ENCODE results near the gene ZNF605. TPM values are rescaled to one million over a fixed set of nuclear protein-coding genes. Genes with fewer than 3 reads are reported as not detected.

ZNF605 gene
- total and polyA plus RNA-seq, 2 of the 8 experiments (the other 6 are each of a cell fraction or from before 2014, with no cell fraction given), result 3.6 to 20.3 TPM

DNA sequence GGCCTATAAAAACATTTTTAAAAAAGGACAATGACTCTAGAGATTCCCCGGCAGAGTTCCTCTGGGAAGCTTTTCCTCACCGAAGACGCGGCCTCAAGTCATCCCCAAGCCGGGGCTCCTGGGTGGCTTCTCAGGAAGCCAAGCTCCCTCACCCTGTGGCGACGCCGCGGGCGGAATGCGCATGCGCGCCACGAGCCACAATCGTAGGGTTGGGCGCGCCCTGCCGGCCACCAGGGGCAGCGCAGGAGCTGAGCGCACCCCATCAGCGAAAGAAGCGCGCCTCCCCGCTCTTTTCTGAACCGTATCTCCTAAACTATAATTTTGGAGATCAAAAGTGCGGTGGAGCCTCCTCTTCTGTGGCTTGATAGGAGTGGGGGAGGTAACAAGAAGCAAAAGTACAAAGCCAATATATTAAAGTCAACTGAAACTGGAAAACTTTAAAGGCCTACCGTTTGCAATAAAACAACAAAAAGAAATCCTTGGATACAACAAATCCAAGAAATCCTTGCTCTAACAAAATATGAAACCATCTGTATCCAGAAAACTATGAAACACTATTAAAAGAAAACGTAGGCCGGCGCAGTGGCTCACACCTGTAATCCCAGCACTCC lies 51.3 kb downstream of the ZNF605 start (continued):
- TF ChIP-seq ZNF274 (IDR thresholded peaks at IDR 0.05; ENCODE audit: borderline replicate concordance, extremely low read depth, low read length) (no peak), RBBP5 (IDR thresholded peaks at IDR 0.05; ENCODE audit: borderline replicate concordance, low read depth, low read length) (no peak), RAD21 (IDR thresholded peaks at IDR 0.05 in 1 of 2, conservative IDR thresholded peaks at IDR 0.05 in 1 of 2; ENCODE audit: low read depth in 2 of 2, low read length in 2 of 2) (peak; percentile 84 to 86)
